Measurements from ENCODE around the gene BRSK1.

Gene BRSK1

GRCh38 chr19:55283548-55284377 lies at the start of gene BRSK1:
Gene BRSK1, plus strand, starts transcription at chr19:55283997. Its CDS starts 446 bp downstream, at chr19:55284443.
- no peak for DNase-seq

GRCh38 chr19:55238030-55238429 lies 45.8 kb upstream of the BRSK1 start:
- DNase-seq = no peak

- DNase-seq = no peak
These were observed 44.8 kb upstream of the BRSK1 start for GRCh38 chr19:55239004-55239403.

GRCh38 chr19:55240713-55241020 lies 43.1 kb upstream of the BRSK1 start:
- DNase-seq = no peak

GRCh38 chr19:55241143-55241934 lies 42.5 kb upstream of the BRSK1 start:
- no peak for DNase-seq

GRCh38 chr19:55241935-55242464 lies 41.8 kb upstream of the BRSK1 start:
- DNase-seq = no peak

- no peak for DNase-seq
These were observed 41.3 kb upstream of the BRSK1 start for GRCh38 chr19:55242517-55242916.

- DNase-seq = no peak
These were observed 39.7 kb upstream of the BRSK1 start for GRCh38 chr19:55244004-55244680.

- DNase-seq = no peak
These were observed 38.4 kb upstream of the BRSK1 start for GRCh38 chr19:55245236-55245904.

- DNase-seq = no peak
These were observed 37.0 kb upstream of the BRSK1 start for GRCh38 chr19:55246462-55247451.

GRCh38 chr19:55247621-55248099 lies 36.1 kb upstream of the BRSK1 start:
- DNase-seq = peak; percentile 49

- no peak for DNase-seq
These were observed 35.6 kb upstream of the BRSK1 start for GRCh38 chr19:55248166-55248675.

GRCh38 chr19:55248704-55249103 lies 35.1 kb upstream of the BRSK1 start:
- DNase-seq = no peak

- no peak for DNase-seq
These were observed 34.0 kb upstream of the BRSK1 start for GRCh38 chr19:55249841-55250240.

GRCh38 chr19:55250262-55251036 lies 33.3 kb upstream of the BRSK1 start:
- no peak for DNase-seq

- no peak for DNase-seq
These were observed 32.3 kb upstream of the BRSK1 start for GRCh38 chr19:55251341-55252081.

- DNase-seq = no peak
These were observed 30.8 kb upstream of the BRSK1 start for GRCh38 chr19:55252760-55253663.

- DNase-seq = peak; percentile 81
These were observed 29.8 kb upstream of the BRSK1 start for GRCh38 chr19:55253842-55254624.

Measured in inflammatory macrophage treated with lipopolysaccharide for 4 hours (primary cell).